Measurements from ENCODE around the gene TRMT10C.

TRMT10C gene

DNA sequence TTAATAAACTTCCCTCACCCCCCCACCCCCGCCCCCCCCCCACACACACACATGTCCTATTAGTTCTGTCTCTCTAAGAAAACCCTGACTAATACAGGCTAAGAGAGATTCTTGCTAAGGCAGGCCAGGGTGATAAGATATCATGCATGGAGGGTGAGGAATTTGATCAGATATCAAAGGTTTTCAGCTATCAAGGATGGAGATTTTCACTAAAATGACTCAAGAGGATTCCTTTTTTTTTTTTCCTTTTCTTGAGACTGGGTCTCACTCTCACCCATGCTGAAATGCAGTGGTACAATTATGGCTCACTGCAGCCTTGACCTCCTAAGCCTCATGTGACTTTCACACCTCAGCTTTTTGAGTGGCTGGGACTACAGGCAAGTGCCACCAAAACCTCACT is 33.8 kb upstream of the TRMT10C start:
- Histone ChIP-seq H3K4me1 (ENCODE audit: low read depth, poor library complexity, severe bottlenecking) (no peaks in the 10 kb centered on the region), H3K4me3 (IDR thresholded peaks at IDR 0.05; ENCODE audit: insufficient read depth, low read depth, low read length) (no peak overlapping the region)
- TF ChIP-seq, protein P1, sequence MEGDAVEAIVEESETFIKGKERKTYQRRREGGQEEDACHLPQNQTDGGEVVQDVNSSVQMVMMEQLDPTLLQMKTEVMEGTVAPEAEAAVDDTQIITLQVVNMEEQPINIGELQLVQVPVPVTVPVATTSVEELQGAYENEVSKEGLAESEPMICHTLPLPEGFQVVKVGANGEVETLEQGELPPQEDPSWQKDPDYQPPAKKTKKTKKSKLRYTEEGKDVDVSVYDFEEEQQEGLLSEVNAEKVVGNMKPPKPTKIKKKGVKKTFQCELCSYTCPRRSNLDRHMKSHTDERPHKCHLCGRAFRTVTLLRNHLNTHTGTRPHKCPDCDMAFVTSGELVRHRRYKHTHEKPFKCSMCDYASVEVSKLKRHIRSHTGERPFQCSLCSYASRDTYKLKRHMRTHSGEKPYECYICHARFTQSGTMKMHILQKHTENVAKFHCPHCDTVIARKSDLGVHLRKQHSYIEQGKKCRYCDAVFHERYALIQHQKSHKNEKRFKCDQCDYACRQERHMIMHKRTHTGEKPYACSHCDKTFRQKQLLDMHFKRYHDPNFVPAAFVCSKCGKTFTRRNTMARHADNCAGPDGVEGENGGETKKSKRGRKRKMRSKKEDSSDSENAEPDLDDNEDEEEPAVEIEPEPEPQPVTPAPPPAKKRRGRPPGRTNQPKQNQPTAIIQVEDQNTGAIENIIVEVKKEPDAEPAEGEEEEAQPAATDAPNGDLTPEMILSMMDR (conservative IDR thresholded peaks at IDR 0.05; ENCODE audit: low read depth, low read length) = no peak

DNA sequence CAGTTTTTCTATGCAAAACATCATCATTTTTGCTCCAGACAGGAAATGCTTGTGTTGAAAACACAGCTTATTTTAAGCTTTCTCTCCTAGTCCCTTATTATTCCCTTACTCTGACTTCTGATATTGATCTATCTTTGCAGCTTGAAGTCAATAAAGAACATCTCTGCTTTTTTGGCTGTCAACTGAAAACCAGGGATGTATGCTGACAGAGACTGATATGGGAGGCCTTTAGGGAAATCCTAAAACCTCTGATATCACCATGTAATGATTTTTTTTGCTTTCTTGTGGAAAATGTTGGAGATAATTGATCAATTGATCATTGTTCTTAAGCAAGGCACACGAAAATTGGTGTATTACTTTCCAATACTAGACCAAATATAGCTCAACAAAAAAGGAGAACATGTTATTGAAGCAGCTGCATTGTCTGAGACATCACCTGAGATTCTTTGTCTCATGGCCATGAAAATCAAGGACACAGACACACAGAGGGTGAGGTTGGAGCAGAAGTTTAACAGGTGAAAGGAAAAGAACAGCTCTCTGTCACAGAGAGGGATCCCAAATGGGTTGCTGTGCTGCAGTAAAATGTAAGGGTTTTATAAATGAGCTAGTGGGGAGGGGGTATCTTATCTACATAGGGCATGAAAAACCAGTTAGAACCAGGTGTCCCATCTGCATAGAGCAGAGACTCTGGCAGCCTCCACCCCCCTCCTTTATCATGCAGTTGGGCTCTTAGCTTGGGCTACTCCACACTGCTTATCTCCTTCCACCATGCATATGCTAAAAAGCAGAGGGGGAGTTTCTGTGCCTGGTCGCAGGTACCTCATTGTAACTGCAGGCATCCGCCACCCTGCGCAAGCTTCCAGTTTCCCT is 31.6 kb upstream of the TRMT10C start:
- Histone ChIP-seq H3K79me2 (ENCODE audit: insufficient read depth, low read depth) (no peaks in the 10 kb centered on the region), H3K27ac (no peak overlapping the region), H3K27me3 (ENCODE audit: insufficient read depth, low read depth) (no peaks in the 10 kb centered on the region), H4K20me1 (ENCODE audit: insufficient read depth) (no peaks in the 10 kb centered on the region), H3K4me3 (IDR thresholded peaks at IDR 0.05; ENCODE audit: insufficient read depth, low read depth, low read length) (no peak overlapping the region), H2AFZ (ENCODE audit: low read depth) (no peak overlapping the region), H3K9ac (no peak overlapping the region), H3K4me1 (ENCODE audit: low read depth, poor library complexity, severe bottlenecking) (no peaks in the 10 kb centered on the region), H3K36me3 (ENCODE audit: insufficient read depth) (no peaks in the 10 kb centered on the region), H3K4me2 (no peak overlapping the region)
- TF ChIP-seq, protein P1 (conservative IDR thresholded peaks at IDR 0.05; ENCODE audit: low read depth, low read length) = no peak

More for the DNA sequence above, 33.8 kb upstream of the TRMT10C start:
- H4K20me1 ChIP-seq (ENCODE audit: insufficient read depth) = no peaks in the 10 kb centered on the region
- no peaks in the 10 kb centered on the region for H3K79me2 ChIP-seq (ENCODE audit: insufficient read depth, low read depth)
- H3K9ac ChIP-seq = no peak overlapping the region
- no peaks in the 10 kb centered on the region for H3K36me3 ChIP-seq (ENCODE audit: insufficient read depth)
- no peaks in the 10 kb centered on the region for H3K27me3 ChIP-seq (ENCODE audit: insufficient read depth, low read depth)
- no peak overlapping the region for H3K27ac ChIP-seq
- no peak overlapping the region for H3K4me2 ChIP-seq
- no peak overlapping the region for H2AFZ ChIP-seq (ENCODE audit: low read depth)

DNA sequence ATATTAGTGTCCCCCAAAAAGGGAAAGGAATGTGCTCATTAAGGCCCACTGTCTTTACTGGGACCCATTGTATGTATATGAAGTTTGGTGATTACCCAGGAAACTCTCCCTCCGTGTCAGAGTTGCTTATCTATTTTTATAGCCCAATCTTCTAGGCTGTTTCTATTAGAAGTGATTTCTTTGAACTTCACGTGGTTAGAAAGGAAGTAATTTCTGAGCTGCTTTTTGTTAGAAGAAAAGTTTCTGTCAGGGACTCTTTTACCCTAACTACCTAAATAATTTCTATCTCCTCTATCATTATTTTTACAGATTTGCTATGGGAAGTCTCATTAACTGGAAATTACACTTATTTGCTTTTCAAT is 31.0 kb upstream of the TRMT10C start:
- Histone ChIP-seq H3K27ac (no peak overlapping the region), H4K20me1 (ENCODE audit: insufficient read depth) (no peaks in the 10 kb centered on the region), H2AFZ (ENCODE audit: low read depth) (no peak overlapping the region), H3K9ac (no peak overlapping the region), H3K4me2 (no peak overlapping the region), H3K4me1 (ENCODE audit: low read depth, poor library complexity, severe bottlenecking) (no peaks in the 10 kb centered on the region), H3K36me3 (ENCODE audit: insufficient read depth) (no peaks in the 10 kb centered on the region), H3K79me2 (ENCODE audit: insufficient read depth, low read depth) (no peaks in the 10 kb centered on the region), H3K27me3 (ENCODE audit: insufficient read depth, low read depth) (no peaks in the 10 kb centered on the region), H3K4me3 (IDR thresholded peaks at IDR 0.05; ENCODE audit: insufficient read depth, low read depth, low read length) (no peak overlapping the region)
- TF ChIP-seq, protein P1 (conservative IDR thresholded peaks at IDR 0.05; ENCODE audit: low read depth, low read length) = no peak

DNA sequence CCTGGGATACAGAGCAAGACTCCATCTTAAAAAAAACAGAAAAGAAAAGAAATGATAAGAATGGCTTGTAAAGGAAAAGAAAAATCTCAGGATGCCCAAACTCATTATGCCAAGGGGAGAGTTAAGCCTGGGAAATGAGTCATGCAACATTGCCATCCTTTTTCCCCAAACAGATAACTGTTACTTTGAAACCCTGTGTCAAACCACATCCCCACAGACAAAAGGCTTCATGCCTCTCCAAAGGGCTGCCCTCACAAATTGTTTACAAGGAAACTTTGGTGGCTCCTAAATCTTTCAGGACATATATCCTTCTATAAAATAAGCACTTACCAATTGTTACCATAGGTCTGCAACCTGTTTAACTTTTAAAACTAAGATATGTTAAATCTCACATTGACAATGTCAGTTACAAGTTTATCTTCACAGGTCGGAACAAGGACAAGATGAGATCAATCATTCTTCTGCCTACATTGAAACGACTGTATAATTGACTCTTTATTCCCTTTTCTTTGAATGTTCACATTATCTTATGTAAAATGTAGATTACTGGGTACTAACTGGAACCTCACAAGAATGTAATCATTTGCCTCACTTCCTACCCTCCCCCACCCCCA is 30.1 kb upstream of the TRMT10C start:
- no peak overlapping the region for H3K4me2 ChIP-seq

More for the DNA sequence above, 30.1 kb upstream of the TRMT10C start:
- H3K4me3 ChIP-seq (IDR thresholded peaks at IDR 0.05; ENCODE audit: insufficient read depth, low read depth, low read length) = no peak overlapping the region
- no peaks in the 10 kb centered on the region for H4K20me1 ChIP-seq (ENCODE audit: insufficient read depth)
- H3K4me1 ChIP-seq (ENCODE audit: low read depth, poor library complexity, severe bottlenecking) = no peaks in the 10 kb centered on the region
- no peak overlapping the region for H3K9ac ChIP-seq
- H3K27me3 ChIP-seq (ENCODE audit: insufficient read depth, low read depth) = no peaks in the 10 kb centered on the region
- no peak overlapping the region for H2AFZ ChIP-seq (ENCODE audit: low read depth)
- no peaks in the 10 kb centered on the region for H3K79me2 ChIP-seq (ENCODE audit: insufficient read depth, low read depth)
- no peaks in the 10 kb centered on the region for H3K36me3 ChIP-seq (ENCODE audit: insufficient read depth)
- TF ChIP-seq, protein P1 (conservative IDR thresholded peaks at IDR 0.05; ENCODE audit: low read depth, low read length) = no peak
- no peak overlapping the region for H3K27ac ChIP-seq
